HG03139 (cell line): ENCODE measurements around the gene SAPCD1.
A peak's percentile ranks its signal among the peaks of the same experiment; 100 is the strongest.

ENCODE experiments used
- ATAC-seq: cut with Tn5 transposase; IDR thresholded peaks from one replicate; pipeline ENCODE4 v1.9.1; 2021; ENCODE audit not compliant: unreplicated experiment

SAPCD1 gene

DNA sequence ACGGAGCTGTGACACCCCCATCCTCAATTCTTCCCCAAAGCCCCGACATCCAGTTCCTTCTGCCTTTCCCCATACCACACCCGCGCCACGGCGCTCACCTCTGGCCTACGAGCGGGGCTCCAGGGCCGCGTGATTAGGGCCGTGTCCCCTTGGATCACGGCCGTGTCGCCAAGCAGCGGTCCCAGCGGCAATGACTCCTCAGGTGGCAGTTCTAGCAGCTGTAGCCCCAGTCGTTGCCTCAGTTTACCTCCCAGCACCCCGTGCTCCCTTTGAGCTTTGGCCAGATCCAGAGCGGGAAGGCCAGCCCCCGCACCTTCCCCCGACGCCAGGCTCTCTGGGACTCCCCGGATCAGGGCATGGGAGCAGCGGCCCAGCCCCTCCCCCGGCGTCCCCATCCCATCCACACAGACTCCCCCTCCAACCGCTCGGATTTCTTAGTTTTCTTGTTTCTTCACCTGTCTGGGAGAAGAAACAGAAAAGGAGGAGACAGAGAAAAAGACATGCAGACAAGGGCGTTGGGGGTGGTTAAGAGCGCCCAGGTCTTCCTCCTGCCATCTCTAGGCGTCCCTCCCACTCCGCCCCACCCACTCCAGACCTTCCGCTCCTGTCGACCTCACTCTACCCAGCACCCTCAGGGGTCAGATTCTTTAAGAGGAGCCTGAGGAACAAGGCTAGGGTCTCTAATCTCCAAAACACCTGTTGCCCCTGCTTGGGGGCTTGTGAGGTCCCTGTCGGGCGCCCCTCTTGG lies 33.5 kb upstream of the SAPCD1 start, which contains the start of gene DDAH2:
Gene DDAH2, minus strand, starts transcription at position 533 of the 748 bp plus-strand sequence. Its CDS starts 138 bp downstream, at position 395.
- ATAC-seq: no peak

DNA sequence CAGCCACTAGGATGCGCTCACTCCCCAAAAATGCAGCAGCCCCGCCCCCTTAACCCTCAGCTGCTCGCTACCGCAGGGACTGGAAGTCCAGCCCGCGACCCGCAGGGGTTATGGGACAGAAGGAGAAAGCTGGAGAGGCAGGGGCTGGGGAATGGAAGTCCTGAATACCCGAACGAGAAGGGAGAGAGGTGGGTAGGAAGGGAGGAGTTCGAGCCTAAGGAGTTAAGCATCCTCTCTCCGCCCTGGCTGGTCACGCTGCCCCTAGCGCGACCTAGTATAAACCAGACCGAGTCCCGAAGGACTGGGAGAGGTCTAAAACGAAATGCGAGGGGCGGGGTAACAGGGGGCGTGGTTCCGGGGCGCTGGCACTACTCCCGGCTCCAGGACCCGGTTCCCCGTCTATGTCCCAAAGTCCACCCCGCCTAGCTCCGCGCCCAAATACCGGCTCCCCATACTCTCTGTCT lies 32.9 kb upstream of the SAPCD1 start:
- ATAC-seq: no peak

DNA sequence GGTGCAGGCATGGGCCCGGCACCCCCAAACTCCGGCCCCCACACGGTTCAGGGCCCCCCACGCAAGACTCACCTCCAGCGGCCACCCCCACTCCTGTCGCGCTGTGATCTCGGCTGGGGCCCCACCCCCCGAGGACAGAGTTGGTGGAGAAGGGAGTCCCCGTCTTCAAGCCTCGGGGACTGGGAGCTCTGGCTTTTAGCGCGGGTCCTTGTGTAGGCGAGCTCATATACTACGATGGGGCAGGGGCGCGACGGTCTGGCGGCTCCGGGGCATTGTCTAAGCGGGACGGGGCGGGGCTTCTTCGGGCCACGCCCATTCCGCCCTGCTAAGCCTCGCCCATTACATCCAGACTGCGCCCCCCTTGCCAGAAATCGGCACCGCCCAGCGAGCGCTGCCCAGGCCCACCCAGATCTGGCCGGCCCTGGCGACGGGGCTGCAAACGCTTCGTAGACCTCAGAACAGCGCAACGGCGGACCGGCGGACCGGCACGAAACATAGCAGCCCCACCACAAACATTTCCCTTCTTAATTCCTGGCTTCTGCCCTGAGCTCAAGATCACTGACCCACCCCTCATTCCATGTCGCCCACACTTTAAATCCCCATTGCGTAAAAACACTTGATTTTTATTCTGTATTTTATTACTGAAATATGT lies 32.4 kb upstream of the SAPCD1 start:
- ATAC-seq: no peak

DNA sequence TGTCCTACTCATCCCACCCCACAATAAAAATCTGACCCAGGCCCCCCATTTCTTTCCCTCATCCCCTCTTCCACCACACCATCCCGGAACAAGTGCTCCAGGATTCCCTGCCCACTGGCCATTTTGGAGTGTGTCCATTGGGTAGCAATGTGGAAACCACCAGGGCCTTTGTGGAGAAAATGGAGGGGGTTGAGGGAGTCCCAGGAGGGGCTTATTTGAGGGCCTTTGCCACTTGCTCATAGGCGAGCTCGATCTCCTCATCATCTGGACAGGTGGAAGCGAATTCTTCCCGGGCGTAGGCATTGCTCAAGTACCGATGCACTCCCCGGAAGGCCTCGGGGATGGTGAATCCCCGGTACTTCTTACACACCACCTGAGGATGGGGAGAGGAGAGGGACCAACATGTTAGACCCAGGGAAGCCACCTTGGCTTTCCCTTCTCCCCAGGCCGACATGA lies 31.8 kb upstream of the SAPCD1 start:
- ATAC-seq: no peak

DNA sequence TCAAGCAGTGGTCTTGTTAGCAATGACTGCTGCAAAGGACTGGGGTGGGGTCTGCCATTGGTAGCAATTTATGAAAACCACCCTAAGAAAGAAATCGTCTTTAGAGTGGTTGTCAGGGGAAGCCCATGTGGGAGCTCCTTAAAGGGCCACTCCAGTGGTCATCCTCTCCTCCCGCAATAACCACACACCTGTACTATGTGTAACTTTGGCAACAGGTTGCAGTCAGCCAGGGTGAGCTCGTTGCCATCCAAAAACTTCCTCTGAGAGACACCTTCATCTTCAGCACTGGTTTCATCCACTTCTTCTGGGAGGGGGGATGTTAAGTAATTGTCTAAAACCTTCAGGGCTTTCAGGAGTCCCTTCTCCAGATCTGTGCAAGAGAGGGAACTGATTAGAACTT lies 30.4 kb upstream of the SAPCD1 start:
- ATAC-seq: no peak

DNA sequence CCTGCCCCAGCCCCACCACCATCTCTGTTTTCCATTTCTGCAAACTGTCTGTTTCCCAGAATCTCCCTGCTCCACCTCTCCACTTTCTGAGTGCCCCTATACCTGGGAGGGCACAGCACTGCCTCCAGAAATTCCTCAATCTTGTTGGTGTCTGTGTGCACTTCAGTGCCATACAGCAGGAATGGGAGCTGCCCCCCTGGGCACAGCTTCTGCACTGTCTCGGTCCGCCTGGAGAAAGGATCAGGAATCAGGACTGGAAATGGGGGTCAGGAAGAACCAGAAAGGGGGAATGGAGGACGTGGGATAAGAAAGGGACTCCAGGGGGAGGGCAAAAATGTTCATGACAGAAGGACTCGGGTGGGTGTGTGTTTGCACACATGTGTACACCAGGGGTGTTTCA lies 28.7 kb upstream of the SAPCD1 start:
- ATAC-seq: no peak

DNA sequence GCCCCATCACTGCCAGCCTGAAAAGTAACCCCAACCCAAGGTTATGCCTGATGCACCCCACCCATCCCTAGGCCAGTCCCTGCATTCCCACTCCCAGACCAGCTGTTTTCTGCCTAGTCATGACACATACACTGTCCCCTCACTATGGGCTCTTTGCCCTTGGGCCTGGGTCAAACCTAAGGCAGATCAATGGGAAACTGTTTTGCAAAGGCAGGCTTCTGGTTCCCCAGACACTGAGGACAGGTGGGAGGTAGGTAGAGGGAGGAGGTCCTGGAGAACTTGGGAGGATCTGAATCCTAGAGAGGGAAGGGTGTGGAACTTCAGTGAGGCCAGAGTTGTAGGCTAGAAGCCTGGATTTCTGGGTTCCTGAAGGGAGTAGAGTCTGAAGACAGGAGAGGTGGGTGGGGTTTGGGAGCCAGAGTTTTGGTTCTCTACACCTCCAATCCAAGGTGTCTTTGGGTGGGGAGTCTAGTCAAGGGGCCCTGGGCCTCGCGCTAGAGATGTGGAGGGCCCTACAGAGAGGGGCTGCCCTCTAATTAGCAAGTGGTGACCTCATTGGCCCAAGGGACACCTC lies 28.1 kb upstream of the SAPCD1 start:
- no peak for ATAC-seq

DNA sequence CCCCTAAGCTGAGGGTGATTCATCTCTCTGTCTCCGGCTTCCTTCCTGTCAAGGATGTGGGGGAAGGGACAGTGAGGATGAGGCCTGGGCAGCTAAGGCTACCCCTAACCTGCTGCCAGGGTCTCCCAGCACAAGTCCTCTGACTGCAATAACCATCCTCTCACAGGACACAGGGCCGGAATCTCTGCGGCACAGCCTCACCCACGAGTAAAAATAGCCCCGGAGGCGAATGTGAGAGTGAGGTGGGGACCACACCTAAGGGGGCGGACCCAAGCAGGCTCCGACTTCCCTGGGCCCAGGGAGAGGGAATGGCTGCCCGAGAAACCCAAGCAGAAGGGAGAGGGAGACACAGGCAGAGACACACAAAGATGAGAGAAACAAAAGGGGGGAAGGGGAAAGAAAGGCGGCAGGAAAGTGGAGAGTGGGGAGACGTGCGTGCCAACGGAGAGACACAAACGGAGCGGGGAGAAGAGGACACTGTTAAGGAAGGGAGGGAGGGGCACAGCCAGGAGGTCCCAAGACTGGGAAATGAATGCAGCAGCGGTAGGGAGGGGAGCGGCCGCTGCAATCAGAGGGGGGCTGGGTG lies 27.5 kb upstream of the SAPCD1 start:
- no peak for ATAC-seq

DNA sequence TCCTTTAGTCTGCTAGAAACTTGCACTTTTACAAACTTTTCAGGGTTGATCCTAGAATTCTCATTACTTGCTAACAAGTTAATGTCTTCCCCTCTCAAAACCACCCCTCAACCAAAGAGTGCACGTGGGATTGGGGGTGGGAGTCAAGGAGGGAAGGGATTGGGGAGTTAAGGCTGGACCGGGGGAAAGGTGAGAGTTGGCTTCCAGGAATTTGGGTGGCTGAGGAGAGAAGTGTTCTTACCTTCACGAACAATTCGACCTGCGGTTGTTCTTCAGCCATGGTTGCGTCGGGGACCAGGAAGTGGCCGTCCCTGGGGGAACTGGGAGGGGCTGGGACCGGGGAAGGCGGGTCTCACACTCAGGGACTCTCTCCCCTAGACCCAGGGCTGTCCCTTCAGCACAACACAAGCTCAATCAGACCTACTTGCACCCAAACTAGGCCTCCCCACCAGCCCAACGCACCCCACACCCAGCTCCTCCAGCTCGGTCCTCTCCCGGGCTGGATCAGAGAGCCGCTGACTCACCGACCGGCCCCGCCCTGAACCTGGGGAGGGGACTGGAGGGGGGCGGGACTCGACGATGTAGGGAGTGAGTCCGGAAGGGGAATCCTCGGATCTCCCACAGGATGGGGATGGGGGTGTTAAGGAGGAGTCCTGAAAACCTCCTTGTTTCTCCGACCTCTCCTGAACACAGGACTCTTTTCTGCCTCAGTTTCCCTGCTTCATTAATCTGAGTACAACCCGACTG lies 26.3 kb upstream of the SAPCD1 start, which contains the start of gene CLIC1:
Gene CLIC1, minus strand, starts transcription at position 510 of the 747 bp plus-strand sequence. Its CDS starts 230 bp downstream, at position 280.
- peak; percentile 26 for ATAC-seq

DNA sequence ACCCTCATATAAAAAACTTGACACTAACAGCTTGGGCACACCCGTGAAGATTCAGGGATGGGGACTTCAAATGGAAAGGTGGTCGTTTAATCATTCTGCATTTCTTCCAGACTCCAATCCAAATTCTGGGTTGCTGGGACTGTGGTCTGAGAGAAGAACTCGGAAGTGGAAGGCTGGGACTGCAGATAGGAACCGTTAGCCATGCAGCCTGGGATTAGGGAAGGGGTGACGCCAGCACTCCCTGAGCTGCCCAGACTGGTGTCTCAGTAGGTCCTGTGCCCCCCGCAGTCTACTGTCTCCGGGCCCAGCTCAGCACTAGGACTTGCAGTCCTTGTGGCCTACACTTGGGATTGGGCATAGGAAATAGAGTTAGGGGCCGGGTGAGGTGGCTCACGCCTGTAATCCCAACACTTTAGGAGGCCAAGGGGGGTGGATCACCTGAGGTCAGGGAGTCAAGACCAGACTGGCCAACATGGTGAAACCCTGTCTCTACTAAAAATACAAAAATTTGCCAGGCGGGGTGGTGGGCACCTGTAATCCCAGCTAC lies 25.6 kb upstream of the SAPCD1 start:
- no peak for ATAC-seq

DNA sequence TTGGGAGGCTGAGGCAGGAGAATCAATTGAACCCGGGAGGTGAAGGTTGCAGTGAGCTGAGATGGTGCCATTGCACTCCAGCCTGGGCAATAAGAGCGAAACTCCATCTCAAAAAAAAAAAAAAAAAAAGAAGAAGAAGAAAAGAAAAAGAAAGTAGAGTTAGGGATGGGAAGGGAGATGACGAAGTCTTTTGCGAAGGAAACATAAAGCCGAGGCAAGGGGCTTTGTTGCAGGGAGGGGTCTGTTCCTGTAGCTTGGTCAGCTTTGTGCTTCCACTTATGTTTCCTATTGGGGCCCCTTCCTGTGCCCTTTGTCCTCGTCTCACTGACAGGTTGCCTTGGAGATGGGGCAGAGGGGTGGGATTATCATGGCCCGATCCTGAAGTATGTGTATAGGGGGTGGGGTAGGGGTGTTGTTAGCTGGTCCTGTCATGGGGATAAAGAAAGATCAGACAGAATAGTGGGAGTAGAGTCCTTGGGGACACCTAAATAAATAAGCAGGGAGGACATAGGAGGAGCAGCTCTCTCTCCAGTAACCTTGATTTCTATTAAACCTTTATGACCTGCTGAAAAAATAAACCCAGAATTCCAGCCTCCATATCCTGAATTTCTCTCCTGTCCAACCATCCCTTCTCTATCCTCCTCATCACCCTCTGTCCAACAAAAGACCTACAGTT lies 25.0 kb upstream of the SAPCD1 start:
- ATAC-seq: no peak

DNA sequence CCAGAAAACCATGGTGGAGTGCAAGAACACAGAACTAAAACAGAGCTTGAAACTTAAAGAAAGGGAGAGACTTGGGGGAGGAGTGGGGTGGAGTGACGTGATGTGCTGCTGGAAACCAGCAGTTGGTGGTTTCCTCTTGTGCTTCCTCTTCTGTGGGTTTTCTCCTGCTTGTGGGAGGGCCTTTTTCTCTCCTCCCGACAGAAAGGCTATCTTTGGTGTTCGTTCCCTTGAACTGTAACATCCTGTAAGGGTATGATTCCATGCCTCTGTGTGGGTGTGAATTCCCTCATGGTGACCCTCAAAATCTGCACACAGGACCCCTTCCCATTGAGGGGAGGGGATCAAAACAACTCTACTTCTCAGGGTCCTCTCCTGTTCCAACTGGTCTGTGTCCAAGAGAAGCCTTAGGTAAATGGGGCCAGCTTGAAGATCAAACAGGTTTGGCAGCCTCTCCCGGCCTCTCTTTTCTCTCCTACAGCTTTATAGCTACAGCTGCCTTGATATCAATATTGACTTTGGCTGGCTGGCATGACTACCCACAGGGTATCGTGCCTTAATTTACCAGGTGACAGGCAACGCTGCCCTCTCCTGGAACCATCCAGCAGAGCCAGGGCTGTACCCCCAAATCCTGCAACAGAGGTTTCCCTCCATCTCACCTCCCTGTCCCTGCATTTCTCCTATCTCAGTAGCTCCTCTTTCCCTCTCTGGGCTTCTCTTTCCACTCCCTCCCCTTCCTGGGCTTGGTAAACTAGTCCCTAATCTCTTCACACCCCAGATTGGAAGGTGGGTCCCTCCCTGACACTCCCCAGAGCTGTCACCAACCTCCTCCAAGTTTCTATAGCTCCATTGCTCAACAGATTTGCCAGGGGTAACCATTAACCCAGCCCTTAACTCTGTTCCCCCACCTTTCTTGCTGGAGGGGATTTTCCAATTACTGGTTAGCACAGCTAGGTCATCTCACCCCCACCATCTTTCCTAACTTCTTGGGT lies 24.2 kb upstream of the SAPCD1 start:
- no peak for ATAC-seq

DNA sequence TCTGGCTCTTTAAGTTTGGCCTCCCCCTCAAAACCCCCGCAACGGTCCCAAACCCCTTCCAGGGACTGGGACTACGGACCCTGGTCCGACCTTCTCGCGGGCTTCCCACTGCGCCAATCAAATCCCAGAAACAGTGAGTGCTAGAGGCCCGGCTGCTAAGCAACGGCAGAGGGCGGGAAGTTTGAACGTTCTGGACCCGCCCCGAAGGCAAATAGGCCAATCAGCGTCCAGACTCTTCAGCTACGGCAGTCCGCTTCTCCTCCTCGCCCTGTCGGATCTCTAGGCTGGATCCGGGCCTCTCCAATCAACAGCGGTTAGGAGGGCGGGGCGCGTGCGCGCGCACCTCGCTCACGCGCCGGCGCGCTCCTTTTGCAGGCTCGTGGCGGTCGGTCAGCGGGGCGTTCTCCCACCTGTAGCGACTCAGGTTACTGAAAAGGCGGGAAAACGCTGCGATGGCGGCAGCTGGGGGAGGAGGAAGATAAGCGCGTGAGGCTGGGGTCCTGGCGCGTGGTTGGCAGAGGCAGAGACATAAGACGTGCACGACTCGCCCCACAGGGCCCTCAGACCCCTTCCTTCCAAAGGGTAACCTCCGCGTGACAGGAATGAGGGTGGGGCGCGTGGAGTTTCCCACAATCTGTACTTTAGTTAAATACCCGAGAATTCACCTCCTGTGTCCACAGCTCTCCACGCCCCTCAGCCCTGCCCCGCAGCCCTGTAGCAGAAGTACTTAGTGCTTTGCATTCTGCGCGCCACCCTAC lies 22.6 kb upstream of the SAPCD1 start, which contains the start of gene MSH5:
Gene MSH5, plus strand, starts transcription at position 367 of the 758 bp plus-strand sequence. CDS start 462 bp downstream, outside the sequence.
- ATAC-seq: peak; percentile 58

DNA sequence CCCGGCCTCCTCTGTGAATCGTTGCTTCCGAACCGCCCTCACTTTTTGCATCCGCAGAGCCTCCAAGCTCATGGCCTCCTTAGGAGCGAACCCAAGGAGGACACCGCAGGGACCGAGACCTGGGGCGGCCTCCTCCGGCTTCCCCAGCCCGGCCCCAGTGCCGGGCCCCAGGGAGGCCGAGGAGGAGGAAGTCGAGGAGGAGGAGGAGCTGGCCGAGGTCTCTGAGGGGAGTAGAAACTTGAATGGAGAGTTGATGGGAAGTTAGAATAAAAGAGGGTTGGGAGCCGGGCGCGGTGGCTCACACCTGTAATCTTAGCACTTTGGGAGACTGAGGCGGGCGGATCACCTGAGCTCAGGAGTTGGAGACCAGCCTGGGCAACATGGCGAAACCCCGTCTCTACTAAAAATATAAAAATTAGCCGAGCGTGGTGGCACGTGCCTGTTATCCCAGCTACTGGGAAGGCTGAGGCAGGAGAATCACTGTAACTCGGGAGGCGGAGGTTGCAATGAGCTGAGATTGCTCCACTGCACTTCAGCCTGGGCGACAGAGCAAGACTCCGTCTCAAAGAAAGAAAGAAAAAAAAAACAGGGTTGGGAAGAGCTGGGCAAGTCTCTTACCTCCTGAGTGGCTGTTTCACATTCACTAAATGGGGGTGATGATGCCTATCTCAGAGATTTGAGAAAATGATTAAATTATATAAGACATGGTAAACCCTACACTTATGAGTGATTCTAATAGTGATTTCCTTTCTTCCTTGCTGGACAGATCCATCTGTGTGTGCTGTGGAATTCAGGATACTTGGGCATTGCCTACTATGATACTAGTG lies 21.8 kb upstream of the SAPCD1 start:
- no peak for ATAC-seq

DNA sequence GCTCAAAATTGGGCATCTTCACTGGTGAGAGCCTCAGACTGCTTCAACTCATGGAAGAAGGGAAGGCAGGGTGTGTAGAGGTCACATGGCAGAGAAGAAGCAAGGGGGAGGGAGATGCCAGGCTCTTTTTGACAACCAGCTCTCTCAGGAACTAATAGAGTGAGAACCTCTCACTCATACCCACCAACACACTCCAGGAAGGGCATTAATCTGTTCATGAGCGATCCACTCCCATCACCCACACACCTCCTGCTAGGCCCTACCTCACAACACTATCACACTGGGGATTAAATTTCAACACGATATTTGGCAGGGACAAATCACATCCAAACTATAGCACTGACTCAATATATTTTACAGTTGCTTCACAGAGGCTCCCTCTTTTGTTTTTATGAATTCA lies 20.6 kb upstream of the SAPCD1 start:
- no peak for ATAC-seq

DNA sequence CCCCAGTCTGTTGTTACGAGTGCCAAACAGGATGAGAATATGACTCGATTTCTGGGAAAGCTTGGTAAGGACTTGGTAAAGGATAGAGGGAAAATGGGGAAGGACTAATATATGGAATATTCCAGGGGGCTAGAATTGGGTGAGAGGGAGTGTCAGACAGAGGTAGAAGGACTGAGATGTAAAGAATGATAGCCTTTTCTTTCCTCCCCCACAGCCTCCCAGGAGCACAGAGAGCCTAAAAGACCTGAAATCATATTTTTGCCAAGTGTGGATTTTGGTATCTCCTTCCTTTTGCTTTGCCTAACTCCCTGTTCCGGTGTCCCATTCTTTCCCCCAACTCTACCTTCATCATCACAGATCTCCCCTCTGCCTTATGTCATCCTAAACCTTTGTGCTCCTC lies 19.6 kb upstream of the SAPCD1 start:
- no peak for ATAC-seq

DNA sequence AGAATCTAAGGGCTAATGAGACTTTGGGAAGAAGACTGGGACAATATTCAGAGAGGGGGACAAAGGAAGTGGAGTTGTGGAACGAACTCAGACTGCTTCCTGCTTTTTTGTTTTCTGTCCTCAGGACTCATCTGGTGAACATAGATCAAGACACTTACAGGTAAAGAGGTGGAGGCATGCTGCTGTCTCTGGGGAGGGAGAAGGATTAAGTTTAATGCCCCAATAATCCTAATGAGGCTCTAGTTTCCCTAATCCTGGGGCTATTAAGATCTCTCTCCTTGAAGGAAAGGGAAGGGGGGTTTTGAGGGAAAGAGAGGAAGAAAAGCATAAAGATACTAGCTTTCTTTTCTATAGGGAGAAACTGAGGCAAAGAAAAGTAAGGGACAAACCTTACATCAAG lies 18.0 kb upstream of the SAPCD1 start:
- ATAC-seq: no peak
